NCI-H2196 treated with DMSO at 0.1 percent for 48 hours (cell line): ENCODE measurements around the gene HOXA10.

Experiments used
- DNase-seq: peaks from one replicate; lab custom pipeline; 2025; ENCODE audit not compliant: unreplicated experiment; lab: John Stamatoyannopoulos, UW

HOXA10 gene

GRCh38 chr7:27168265-27168947 lies 5.7 kb downstream of the HOXA10 start:
- no peak for DNase-seq

- no peak for DNase-seq
Measured at GRCh38 chr7:27167916-27168264, 6.2 kb downstream of the HOXA10 start.

- DNase-seq, result no peak
Measured at GRCh38 chr7:27166531-27167505, 7.3 kb downstream of the HOXA10 start.

GRCh38 chr7:27165996-27166530 lies 8.1 kb downstream of the HOXA10 start:
- DNase-seq, result no peak

- DNase-seq, result no peak
Measured at GRCh38 chr7:27165089-27165995, 8.8 kb downstream of the HOXA10 start, which contains the start of gene HOXA9. HOXA9 (minus strand) TSS chr7:27165537; CDS start chr7:27165457, 80 bp downstream.

- no peak for DNase-seq
Measured at GRCh38 chr7:27164367-27165088, 9.6 kb downstream of the HOXA10 start.

- no peak for DNase-seq
Measured at GRCh38 chr7:27164045-27164366, 10.1 kb downstream of the HOXA10 start.

- no peak for DNase-seq
Measured at GRCh38 chr7:27163288-27164044, 10.7 kb downstream of the HOXA10 start.

- no peak for DNase-seq
Measured at GRCh38 chr7:27162561-27163287, 11.4 kb downstream of the HOXA10 start.

GRCh38 chr7:27161721-27162560 lies 12.2 kb downstream of the HOXA10 start:
- no peak for DNase-seq

- DNase-seq, result no peak
Measured at GRCh38 chr7:27161214-27161720, 12.9 kb downstream of the HOXA10 start.

- peak; percentile 51 for DNase-seq
Measured at GRCh38 chr7:27160546-27161213, 13.4 kb downstream of the HOXA10 start.

GRCh38 chr7:27160145-27160545 lies 14.0 kb downstream of the HOXA10 start:
- DNase-seq, result no peak

- no peak for DNase-seq
Measured at GRCh38 chr7:27159266-27160144, 14.6 kb downstream of the HOXA10 start.

GRCh38 chr7:27158436-27159265 lies 15.5 kb downstream of the HOXA10 start:
- DNase-seq, result no peak
